BJ (cell line): ENCODE results near the gene DPM2. TPM values are rescaled to one million over a fixed set of nuclear protein-coding genes. Genes with fewer than 3 reads are reported as not detected.
A peak's percentile ranks its signal among the peaks of the same experiment; 100 is the strongest.

Source experiments
- CTCF ChIA-PET: fragments of 350-600 bp; formaldehyde crosslinking; extraction: SDS; loops from one replicate; lab custom pipeline; 2021; ENCODE audit warnings: antibody characterized with exemption, inconsistent platforms; lab: Yijun Ruan, JAX
- POLR2A ChIA-PET: fragments of 300-600 bp; sonication (Branson Sonifier 250); formaldehyde crosslinking; extraction: SDS; loops from one replicate; lab custom pipeline; 2021; ENCODE audit warnings: antibody characterized with exemption; lab: Charles Lee
- DNase-seq: peaks from one replicate; pipeline ENCODE4 v3.0.0-alpha.2; 2011; ENCODE audit warnings: low read depth
- H3K27me3 ChIP-seq: 2 replicates; pipeline ENCODE4 v1.6.0; 2011; ENCODE audit warnings: low read length; ENCODE audit not compliant: control insufficient read depth, insufficient read depth
- H3K36me3 ChIP-seq: 2 replicates; pipeline ENCODE4 v1.5.1; 2011; ENCODE audit warnings: low read length; ENCODE audit not compliant: control insufficient read depth, insufficient read depth
- H3K4me3 ChIP-seq: 2 replicates; pipeline ENCODE4 v1.5.1; 2011; ENCODE audit warnings: low read depth, mild to moderate bottlenecking, control low read depth, low read length
- polyA plus RNA-seq: library from polyadenylated mRNA; depleted of rRNA; stranded (reverse); fragments of >200 nt; gene quantifications from 2 replicates; pipeline ENCODE4 v1.2.3, GENCODE V29; 2011
- TF ChIP-seq, protein P1 (sequence below): IDR thresholded peaks from 2 replicates; pipeline ENCODE4 v1.5.1; 2011; ENCODE audit warnings: low read depth, mild to moderate bottlenecking, control low read depth, inconsistent platforms, low read length, moderate library complexity; ENCODE audit not compliant: insufficient read depth

Gene DPM2
- polyA plus RNA-seq, 1 experiment: 55.3 TPM

DNA sequence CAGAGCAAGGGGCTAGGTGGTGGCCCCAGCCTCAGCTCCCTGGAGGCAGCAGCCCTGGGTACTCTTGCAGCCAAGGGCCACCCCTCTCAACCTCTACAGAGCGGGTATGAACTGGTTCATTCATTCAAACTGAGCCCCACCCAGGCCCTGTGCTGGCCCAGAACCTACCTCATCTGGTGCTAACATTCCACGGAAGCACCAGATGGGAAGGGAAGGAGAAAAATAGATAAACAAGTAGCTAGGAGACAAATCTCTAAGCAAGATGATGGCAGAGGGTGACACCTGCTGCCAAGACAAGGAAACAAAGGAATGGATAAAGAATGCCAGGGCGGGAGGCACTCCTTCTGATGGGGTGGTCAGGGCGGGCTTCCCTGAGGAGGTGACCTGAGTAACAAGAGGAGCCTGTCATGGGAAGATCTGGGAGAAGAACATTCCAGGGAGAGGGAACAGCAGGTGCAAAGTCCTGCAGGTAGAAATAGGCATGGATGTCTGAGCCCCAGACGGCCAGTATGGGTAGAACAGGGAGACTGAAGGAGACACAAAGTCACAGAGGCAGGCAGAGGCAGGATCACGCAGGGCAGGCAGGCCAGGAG lies 26.9 kb downstream of the DPM2 start:
- DNase-seq: no peak
- ChIA-PET POLR2A (interaction anchor here (0.6 kb wide), 1 partner anchor 167 kb away, joined by 9 read pairs; no protein-coding TSS in a partner anchor), CTCF (interaction anchor here (0.6 to 2.0 kb wide), 9 partner anchors 9 to 790 kb away, joined by 3 to 4 read pairs (median 3); partner anchors contain the start of genes CDK9, ST6GALNAC6 and TOR2A)
- Histone ChIP-seq H3K4me3 (no peak overlapping the region), H3K36me3 (peaks cover 14% of the 10 kb centered on the region), H3K27me3 (no peaks in the 10 kb centered on the region)
- TF ChIP-seq, protein P1, sequence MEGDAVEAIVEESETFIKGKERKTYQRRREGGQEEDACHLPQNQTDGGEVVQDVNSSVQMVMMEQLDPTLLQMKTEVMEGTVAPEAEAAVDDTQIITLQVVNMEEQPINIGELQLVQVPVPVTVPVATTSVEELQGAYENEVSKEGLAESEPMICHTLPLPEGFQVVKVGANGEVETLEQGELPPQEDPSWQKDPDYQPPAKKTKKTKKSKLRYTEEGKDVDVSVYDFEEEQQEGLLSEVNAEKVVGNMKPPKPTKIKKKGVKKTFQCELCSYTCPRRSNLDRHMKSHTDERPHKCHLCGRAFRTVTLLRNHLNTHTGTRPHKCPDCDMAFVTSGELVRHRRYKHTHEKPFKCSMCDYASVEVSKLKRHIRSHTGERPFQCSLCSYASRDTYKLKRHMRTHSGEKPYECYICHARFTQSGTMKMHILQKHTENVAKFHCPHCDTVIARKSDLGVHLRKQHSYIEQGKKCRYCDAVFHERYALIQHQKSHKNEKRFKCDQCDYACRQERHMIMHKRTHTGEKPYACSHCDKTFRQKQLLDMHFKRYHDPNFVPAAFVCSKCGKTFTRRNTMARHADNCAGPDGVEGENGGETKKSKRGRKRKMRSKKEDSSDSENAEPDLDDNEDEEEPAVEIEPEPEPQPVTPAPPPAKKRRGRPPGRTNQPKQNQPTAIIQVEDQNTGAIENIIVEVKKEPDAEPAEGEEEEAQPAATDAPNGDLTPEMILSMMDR: peak; percentile 32; the same call in 1 of the 2 replicates

DNA sequence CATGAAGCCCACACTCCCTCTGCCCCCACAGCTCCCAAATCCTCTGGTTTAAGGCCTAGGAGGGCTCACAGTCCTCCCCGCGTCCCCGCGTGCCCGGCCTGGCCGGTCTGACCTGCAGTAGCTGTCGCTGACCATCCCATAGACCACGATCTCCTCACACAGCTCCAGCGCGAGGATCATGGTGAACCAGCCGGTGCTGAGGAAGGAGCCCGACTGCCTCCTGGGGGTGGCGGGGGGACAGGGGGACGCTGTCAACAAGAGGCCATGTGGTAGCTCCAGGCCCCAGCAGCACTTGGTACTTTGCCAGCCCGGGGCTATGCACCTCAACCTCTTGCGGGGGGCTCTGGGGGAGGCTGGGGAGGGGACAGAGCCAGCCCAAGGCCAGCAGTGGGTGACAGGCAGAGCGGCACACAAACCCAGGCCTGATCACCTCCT lies 27.8 kb downstream of the DPM2 start:
- no peak for DNase-seq
- ChIA-PET CTCF (interaction anchor here (0.7 to 2.0 kb wide), 7 partner anchors 11 to 323 kb away, joined by 3 to 4 read pairs (median 3); partner anchors contain the start of genes CDK9, ST6GALNAC6 and TOR2A), POLR2A (no interaction called here)
- Histone ChIP-seq H3K27me3 (no peaks in the 10 kb centered on the region), H3K36me3 (peaks cover 14% of the 10 kb centered on the region), H3K4me3 (no peak overlapping the region)
- TF ChIP-seq, protein P1: no peak

DNA sequence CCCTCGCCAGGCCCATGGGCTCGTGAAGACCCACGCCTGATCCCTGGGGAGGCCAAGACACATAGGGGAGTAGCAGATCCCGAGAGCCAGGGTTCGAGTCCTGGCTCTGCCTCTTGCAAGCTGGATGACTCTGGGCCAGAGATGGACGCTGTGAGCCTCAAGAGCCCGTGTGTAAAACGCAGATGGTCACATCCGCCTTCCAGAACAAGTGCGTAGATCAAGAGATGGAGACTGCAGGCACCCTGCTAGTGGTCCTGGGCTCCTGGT lies 29.1 kb downstream of the DPM2 start:
- Histone ChIP-seq H3K36me3 (peaks cover 13% of the 10 kb centered on the region), H3K27me3 (no peaks in the 10 kb centered on the region), H3K4me3 (no peak overlapping the region)
- TF ChIP-seq, protein P1: no peak
- DNase-seq: no peak
- ChIA-PET CTCF (no interaction called here), POLR2A (no interaction called here)

DNA sequence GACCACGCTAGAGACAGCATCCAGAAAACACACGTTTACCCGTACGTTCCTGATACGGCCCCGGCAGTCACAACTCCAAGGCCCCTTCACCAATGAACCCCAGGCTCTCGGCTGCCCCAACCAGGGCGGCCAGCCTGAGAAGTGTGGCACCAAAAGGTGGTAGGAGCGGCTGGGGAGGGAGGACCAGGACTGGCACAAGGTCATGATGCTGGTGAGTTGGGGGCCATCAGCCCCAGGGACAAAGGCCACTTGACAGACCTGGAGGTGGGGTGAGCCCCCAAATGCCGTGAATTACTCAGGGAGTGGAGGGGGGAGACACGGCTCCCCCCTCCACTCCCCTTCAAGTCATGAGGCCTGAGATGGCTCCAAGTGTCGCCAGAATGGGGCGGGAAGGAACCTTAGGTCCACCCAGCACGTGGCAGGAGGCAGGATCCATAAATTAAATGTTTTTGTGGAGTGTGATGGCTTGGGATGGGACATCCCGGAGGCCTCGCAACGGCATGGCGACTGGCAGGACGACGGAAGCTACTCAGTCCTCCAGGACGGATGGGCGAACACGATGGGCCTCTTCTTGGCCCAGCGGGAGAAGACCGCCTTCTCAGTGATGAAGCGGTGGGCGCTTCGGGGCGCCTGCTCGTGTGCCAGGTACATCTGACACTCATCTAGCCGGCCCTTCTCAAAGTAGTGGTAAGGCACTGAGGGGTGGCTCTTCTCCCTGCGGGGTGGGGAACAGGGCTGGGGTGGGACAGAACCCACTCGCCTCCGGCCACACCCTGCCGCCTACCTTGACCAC lies 29.6 kb downstream of the DPM2 start:
- Histone ChIP-seq H3K4me3 (no peak overlapping the region), H3K36me3 (peaks cover 13% of the 10 kb centered on the region), H3K27me3 (no peaks in the 10 kb centered on the region)
- TF ChIP-seq, protein P1: no peak
- no peak for DNase-seq
- POLR2A ChIA-PET: no interaction called here
- CTCF ChIA-PET: no interaction called here

DNA sequence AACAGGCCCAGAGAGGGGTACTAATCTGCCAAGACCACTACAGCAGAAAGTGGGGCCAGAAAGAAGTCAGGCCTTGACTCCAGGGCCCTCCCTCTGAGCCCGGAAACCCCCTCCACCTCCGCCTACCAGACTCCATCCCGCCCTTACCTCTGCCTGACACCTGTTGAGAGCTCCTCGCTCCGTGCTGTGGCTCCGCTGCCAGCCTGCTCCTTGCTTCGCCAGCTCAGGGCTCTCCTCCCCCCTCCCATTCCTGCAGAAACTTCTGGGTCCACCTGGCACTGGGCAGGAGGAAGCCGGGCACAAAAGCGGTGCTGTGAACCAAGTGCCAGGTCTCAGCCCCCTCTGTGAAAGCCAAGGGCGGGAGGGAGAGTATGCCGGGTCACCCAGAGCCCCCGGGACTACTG lies 31.9 kb downstream of the DPM2 start:
- TF ChIP-seq, protein P1: no peak
- H3K4me3 ChIP-seq: no peak overlapping the region
- no peaks in the 10 kb centered on the region for H3K27me3 ChIP-seq
- ChIA-PET POLR2A (no interaction called here), CTCF (no interaction called here)
- peaks cover 5% of the 10 kb centered on the region for H3K36me3 ChIP-seq
- no peak for DNase-seq
